B cell (primary cell): ENCODE results near the gene PHC2. TPM values are rescaled to one million over a fixed set of nuclear protein-coding genes. Genes with fewer than 3 reads are reported as not detected.

Source experiments
- ATAC-seq: fragments of 200-7000 bp; cut with Tn5 transposase; one replicate; pipeline ENCODE4 v1.10.0; 2021; ENCODE audit warnings: low read depth, mild to moderate bottlenecking, moderate number of reproducible peaks, moderate library complexity
- CTCF ChIA-PET: fragments of 350-600 bp; sonication (Branson Sonifier 250); formaldehyde crosslinking; loops from one replicate; lab custom pipeline; 2021; ENCODE audit warnings: antibody characterized with exemption, inconsistent platforms; lab: Charles Lee
- POLR2A ChIA-PET: fragments of 350-600 bp; sonication (Branson Sonifier 250); formaldehyde crosslinking; loops from one replicate; lab custom pipeline; 2021; ENCODE audit warnings: antibody characterized with exemption; lab: Charles Lee
- DNase-seq: peaks from one replicate; pipeline ENCODE4 v3.0.0; 2013
- H2AFZ ChIP-seq: 2 replicates; pipeline ENCODE4 v1.6.1; 2012; ENCODE audit warnings: mild to moderate bottlenecking, low read depth, low read length; ENCODE audit not compliant: insufficient read depth, poor library complexity, severe bottlenecking
- H3K27ac ChIP-seq, 2 donors: 1 replicate in 1 of 2; 2 replicates in 1 of 2; pipeline ENCODE4 v1.5.1; 2012 to 2013; ENCODE audit warnings: low read length in 2 of 2, mild to moderate bottlenecking in 2 of 2, moderate library complexity in 1 of 2
- H3K27me3 ChIP-seq, 4 experiments: fragments of 200-600 bp in 1 of 4; sonication (generic) in 1 of 4; replicated peaks in 1 of 4; 1 replicate in 2 of 4; 2 replicates in 2 of 4; pipeline versions ENCODE4 v1.6.1 to v1.7.0; 2013 to 2016; ENCODE audit warnings: low read length in 3 of 4, mild to moderate bottlenecking in 2 of 4, mixed read lengths in 1 of 4, moderate library complexity in 1 of 4; ENCODE audit not compliant: insufficient read depth in 4 of 4, control insufficient read depth in 3 of 4; ENCODE audit errors: control extremely low read depth in 1 of 4
- H3K36me3 ChIP-seq, 2 experiments: replicated peaks in 1 of 2; 1 replicate in 1 of 2; 2 replicates in 1 of 2; pipeline versions ENCODE4 v1.6.1 to v1.7.1; 2013; ENCODE audit warnings: low read length in 1 of 2; ENCODE audit not compliant: insufficient read depth in 2 of 2, control insufficient read depth in 1 of 2; ENCODE audit errors: control extremely low read depth in 1 of 2, extremely low read depth in 1 of 2
- H3K4me1 ChIP-seq, 2 donors: fragments of 200-600 bp in 1 of 2; sonication (generic) in 1 of 2; 1 replicate in 1 of 2; 2 replicates in 1 of 2; pipeline versions ENCODE4 v1.5.1 to v1.6.1; 2013 to 2017; ENCODE audit warnings: low read length in 2 of 2; ENCODE audit not compliant: control insufficient read depth in 2 of 2, insufficient read depth in 2 of 2
- H3K4me2 ChIP-seq: replicated peaks from 2 replicates; pipeline ENCODE3; 2012; ENCODE audit warnings: mild to moderate bottlenecking, low read depth, low read length; ENCODE audit not compliant: poor library complexity, severe bottlenecking
- H3K4me3 ChIP-seq, 5 experiments: fragments of 200-600 bp in 1 of 5; sonication (generic) in 1 of 5; 1 replicate in 3 of 5; 2 replicates in 2 of 5; pipeline versions ENCODE4 v1.5.1 to v1.7.0; 2011 to 2016; ENCODE audit warnings: low read length in 4 of 5, mild to moderate bottlenecking in 4 of 5, low read depth in 2 of 5, control low read depth in 1 of 5, moderate library complexity in 1 of 5; ENCODE audit not compliant: insufficient read depth in 1 of 5; ENCODE audit errors: control extremely low read depth in 1 of 5, extremely low read depth in 1 of 5
- H3K79me2 ChIP-seq: fragments of 200-600 bp; sonication (generic); one replicate; pipeline ENCODE4 v1.6.0; 2016; ENCODE audit warnings: low read length; ENCODE audit not compliant: control insufficient read depth, insufficient read depth
- H3K9ac ChIP-seq: fragments of 200-600 bp; sonication (generic); 2 replicates; pipeline ENCODE4 v1.6.1; 2017; ENCODE audit warnings: mild to moderate bottlenecking, low read length, moderate library complexity
- H3K9me3 ChIP-seq, 3 donors: one replicate each; pipeline versions ENCODE4 v1.6.1 to v1.7.1; 2013; ENCODE audit warnings: low read length in 2 of 3; ENCODE audit not compliant: control insufficient read depth in 2 of 3, insufficient read depth in 1 of 3; ENCODE audit errors: control extremely low read depth in 1 of 3
- H4K20me1 ChIP-seq: 2 replicates; pipeline ENCODE4 v1.6.0; 2012; ENCODE audit warnings: mild to moderate bottlenecking, low read length; ENCODE audit not compliant: insufficient read depth, control insufficient read depth, poor library complexity, severe bottlenecking
- H3K27ac Mint-ChIP-seq: one replicate; pipeline ENCODE4 v1.8.0; 2021; ENCODE audit warnings: mixed read lengths
- H3K27me3 Mint-ChIP-seq: one replicate; pipeline ENCODE4 v1.8.0; 2021; ENCODE audit warnings: mixed read lengths
- H3K4me1 Mint-ChIP-seq: one replicate; pipeline ENCODE4 v1.8.0; 2021; ENCODE audit warnings: mixed read lengths
- H3K4me3 Mint-ChIP-seq: one replicate; pipeline ENCODE4 v1.8.0; 2021; ENCODE audit warnings: mixed read lengths
- H3K9me3 Mint-ChIP-seq: one replicate; pipeline ENCODE4 v1.8.0; 2022; ENCODE audit warnings: mixed read lengths; ENCODE audit not compliant: insufficient read depth
- CTCF ChIP-seq: fragments of 200-600 bp; IDR thresholded peaks from one replicate; pipeline ENCODE4 v1.8.0; 2022; ENCODE audit warnings: antibody characterized with exemption, mild to moderate bottlenecking
- EZH2 ChIP-seq: IDR thresholded peaks from 2 replicates; pipeline ENCODE4 v1.6.1; 2012; ENCODE audit warnings: borderline replicate concordance, low read depth, mild to moderate bottlenecking, moderate library complexity, low read length; ENCODE audit not compliant: insufficient read depth, poor library complexity, severe bottlenecking
- WGBS: methylation state at CpG from one replicate; pipeline ENCODE4 v1.1.5; 2013; ENCODE audit warnings: missing lambda C conversion rate; ENCODE audit not compliant: insufficient coverage; 5-methylcytosine and 5-hydroxymethylcytosine counted together
- intact Hi-C: fragments of 100-400 bp; cut with micrococcal nuclease; formaldehyde crosslinking; loops from one replicate; pipeline ENCODE4 v1.10.0; 2022
- polyA plus RNA-seq: library from polyadenylated mRNA; depleted of rRNA; stranded (reverse); fragments of >200 nt; gene quantifications from 2 replicates; pipeline ENCODE4 v1.2.3, GENCODE V29; 2012
- total RNA-seq, 2 donors: library from RNA; stranded (reverse); fragments of 120-200 nt in 1 of 2; gene quantifications; 1 replicate in 1 of 2; 2 replicates in 1 of 2; pipeline versions ENCODE4 v1.2.3 to v1.2.4, GENCODE V29; 2013 to 2022

PHC2 gene
- total and polyA plus RNA-seq, 2 donors (not counting 1 experiment from before 2014, with no cell fraction given): 23.1 to 23.4 TPM

- TF ChIP-seq CTCF (no peak), EZH2 (no peak)
- H3K4me1 Mint-ChIP-seq: no peaks in the 10 kb centered on the region
- no peaks in the 10 kb centered on the region for H3K4me1 ChIP-seq
- intact Hi-C loops: no loop called here
- no peaks in the 10 kb centered on the region for H4K20me1 ChIP-seq
- H3K36me3 ChIP-seq: no peaks in the 10 kb centered on the region
- no peak overlapping the region for H3K4me3 Mint-ChIP-seq
- ChIA-PET CTCF (interaction anchor here (1.4 kb wide), 1 partner anchor 13 kb away, joined by 3 read pairs; no protein-coding TSS in a partner anchor), POLR2A (no interaction called here)
- no peak overlapping the region for H3K4me2 ChIP-seq
- 92% methylated on average over 3 of the region's 5 CpGs for WGBS
- ATAC-seq (no peak), DNase-seq (no peak)
- no peak overlapping the region for H3K4me3 ChIP-seq
- H3K27ac Mint-ChIP-seq: no peak overlapping the region
- peaks cover 33% of the 10 kb centered on the region for H3K27me3 Mint-ChIP-seq
- H3K9me3 Mint-ChIP-seq: no peaks in the 10 kb centered on the region
- peaks cover 0 to 16% (median 11%) of the 10 kb centered on the region in 4 experiments for H3K27me3 ChIP-seq
- no peak overlapping the region for H2AFZ ChIP-seq
- no peaks in the 10 kb centered on the region for H3K79me2 ChIP-seq
- H3K9me3 ChIP-seq: peaks cover 0 to 8% (median 7%) of the 10 kb centered on the region in 3 donors
- H3K9ac ChIP-seq: no peak overlapping the region
- no peak overlapping the region for H3K27ac ChIP-seq
These were observed 20.7 kb downstream of the PHC2 start for GRCh38 chr1:33410091-33410701.

- Histone ChIP-seq H3K79me2 (no peaks in the 10 kb centered on the region), H3K27me3 (peaks cover 0 to 16% (median 8%) of the 10 kb centered on the region in 4 experiments), H3K4me2 (no peak overlapping the region), H3K4me3 (no peak overlapping the region), H4K20me1 (no peaks in the 10 kb centered on the region), H3K27ac (no peak overlapping the region), H2AFZ (no peak overlapping the region), H3K9ac (no peak overlapping the region), H3K9me3 (peaks cover 0 to 5% (median 3%) of the 10 kb centered on the region in 3 donors), H3K36me3 (no peaks in the 10 kb centered on the region), H3K4me1 (no peaks in the 10 kb centered on the region)
- Mint-ChIP-seq H3K27ac (no peak overlapping the region), H3K9me3 (no peaks in the 10 kb centered on the region), H3K4me3 (no peak overlapping the region), H3K4me1 (no peaks in the 10 kb centered on the region), H3K27me3 (peaks cover 42% of the 10 kb centered on the region)
- DNase-seq (no peak), ATAC-seq (no peak)
- ChIA-PET CTCF (no interaction called here), POLR2A (no interaction called here)
- intact Hi-C loops: no loop called here
- TF ChIP-seq EZH2: no peak
- no peak for TF ChIP-seq CTCF
- no CpG with 5 or more reads among the region's 2 CpGs for WGBS
These were observed 22.8 kb downstream of the PHC2 start for GRCh38 chr1:33408093-33408436.
